HEK293 (cell line): Measurements from ENCODE around the gene LILRB3.

Experiments used
- CTCF ChIA-PET: fragments of 350-600 bp; formaldehyde crosslinking; extraction: SDS; loops from one replicate; lab custom pipeline; 2021; ENCODE audit warnings: antibody characterized with exemption; lab: Yijun Ruan, JAX
- POLR2A ChIA-PET: fragments of 300-600 bp; formaldehyde crosslinking; extraction: SDS; loops from one replicate; lab custom pipeline; 2020; ENCODE audit warnings: antibody characterized with exemption, inconsistent platforms; lab: Yijun Ruan, JAX
- H3K27ac ChIP-seq: fragments of 200-500 bp; sonication (Bioruptor generic); 2 replicates; pipeline ENCODE4 v1.5.1; 2014; ENCODE audit warnings: low read depth, low read length, control low read depth, inconsistent platforms; ENCODE audit errors: extremely low read depth
- H3K36me3 ChIP-seq, 2 experiments: fragments of 200-500 bp in 1 of 2; sonication (Bioruptor generic) in 1 of 2; 1 replicate in 1 of 2; 2 replicates in 1 of 2; pipeline ENCODE4 v1.5.1; 2014 to 2017; ENCODE audit warnings: inconsistent platforms in 2 of 2, low read length in 2 of 2; ENCODE audit not compliant: control insufficient read depth in 2 of 2, insufficient read depth in 1 of 2
- H3K4me1 ChIP-seq: fragments of 200-500 bp; sonication (Bioruptor generic); 2 replicates; pipeline ENCODE4 v1.5.1; 2014; ENCODE audit warnings: mild to moderate bottlenecking, low read length, inconsistent platforms; ENCODE audit not compliant: control insufficient read depth, insufficient read depth
- H3K4me3 ChIP-seq: 2 replicates; pipeline ENCODE4 v1.5.1; 2011; ENCODE audit warnings: low read depth, mild to moderate bottlenecking, control low read depth, low read length, moderate library complexity
- H3K9me3 ChIP-seq: fragments of 200-500 bp; sonication (Bioruptor generic); 2 replicates; pipeline ENCODE4 v1.5.1; 2014; ENCODE audit warnings: low read depth, low read length, inconsistent platforms; ENCODE audit not compliant: control insufficient read depth, insufficient read depth
- EGR2 ChIP-seq: fragments of 450-650 bp; formaldehyde crosslinking; IDR thresholded peaks from 2 replicates; pipeline ENCODE4 v1.5.1; 2016; ENCODE audit warnings: low read depth, missing biosample characterization, missing genetic modification characterization
- HOXC10 ChIP-seq: sonication (generic); formaldehyde crosslinking; IDR thresholded peaks from 2 replicates; pipeline ENCODE4 v1.8.1; 2023; ENCODE audit warnings: mild to moderate bottlenecking, missing genetic modification reagents
- MZF1 ChIP-seq: fragments of 450-650 bp; formaldehyde crosslinking; IDR thresholded peaks from 2 replicates; pipeline ENCODE4 v1.5.1; 2017; ENCODE audit warnings: missing biosample characterization, missing genetic modification characterization, borderline replicate concordance
- SP3 ChIP-seq: fragments of 450-650 bp; formaldehyde crosslinking; IDR thresholded peaks from 2 replicates; pipeline ENCODE4 v1.5.1; 2016; ENCODE audit warnings: missing biosample characterization, missing genetic modification characterization
- TCF7L2 ChIP-seq: IDR thresholded peaks from 2 replicates; pipeline ENCODE4 v1.6.1; 2011; ENCODE audit warnings: low read depth, mild to moderate bottlenecking, inconsistent platforms, low read length, moderate library complexity, borderline replicate concordance
- YY2 ChIP-seq: fragments of 450-650 bp; formaldehyde crosslinking; IDR thresholded peaks from 2 replicates; pipeline ENCODE4 v1.5.1; 2016; ENCODE audit warnings: missing biosample characterization, missing genetic modification characterization
- ZBTB21 ChIP-seq: fragments of 450-650 bp; formaldehyde crosslinking; IDR thresholded peaks from 2 replicates; pipeline ENCODE4 v1.5.1; 2017; ENCODE audit warnings: missing biosample characterization, missing genetic modification characterization
- ZFP3 ChIP-seq: fragments of 450-650 bp; formaldehyde crosslinking; IDR thresholded peaks from 2 replicates; pipeline ENCODE4 v1.5.1; 2016; ENCODE audit warnings: low read depth, missing biosample characterization, missing genetic modification characterization
- ZNF10 ChIP-seq: fragments of 450-650 bp; formaldehyde crosslinking; IDR thresholded peaks from 2 replicates; pipeline ENCODE4 v1.5.1; 2017; ENCODE audit warnings: missing biosample characterization, missing genetic modification characterization
- ZNF132 ChIP-seq: fragments of 450-650 bp; formaldehyde crosslinking; IDR thresholded peaks from 2 replicates; pipeline ENCODE4 v1.5.1; 2017; ENCODE audit warnings: missing biosample characterization, missing genetic modification characterization, borderline replicate concordance
- ZNF214 ChIP-seq: fragments of 450-650 bp; formaldehyde crosslinking; IDR thresholded peaks from 2 replicates; pipeline ENCODE4 v1.5.1; 2017; ENCODE audit warnings: missing biosample characterization, mild to moderate bottlenecking, missing genetic modification characterization, borderline replicate concordance
- ZNF404 ChIP-seq: fragments of 450-650 bp; formaldehyde crosslinking; IDR thresholded peaks from 2 replicates; pipeline ENCODE4 v1.5.1; 2017; ENCODE audit warnings: missing biosample characterization, missing genetic modification characterization
- ZNF626 ChIP-seq: fragments of 450-650 bp; sonication (Bioruptor Pico); formaldehyde crosslinking; IDR thresholded peaks from 2 replicates; pipeline ENCODE4 v1.5.1; 2018; ENCODE audit warnings: missing biosample characterization, missing genetic modification characterization, inconsistent platforms
- ZNF776 ChIP-seq: fragments of 450-650 bp; formaldehyde crosslinking; IDR thresholded peaks from 2 replicates; pipeline ENCODE4 v1.5.0; 2017; ENCODE audit warnings: missing biosample characterization, missing genetic modification characterization, borderline replicate concordance
- TF ChIP-seq, protein P1 (sequence below): fragments of 450-650 bp; formaldehyde crosslinking; IDR thresholded peaks from 2 replicates; pipeline ENCODE4 v1.5.1; 2016; ENCODE audit warnings: missing biosample characterization, missing genetic modification characterization, borderline replicate concordance
- TF ChIP-seq, protein P2 (sequence below): fragments of 450-650 bp; formaldehyde crosslinking; IDR thresholded peaks from 2 replicates; pipeline ENCODE4 v1.5.1; 2017; ENCODE audit warnings: missing biosample characterization, missing genetic modification characterization
- TF ChIP-seq, protein P3 (sequence below): fragments of 450-650 bp; formaldehyde crosslinking; conservative IDR thresholded peaks from 2 replicates; pipeline ENCODE4 v1.5.1; 2016; ENCODE audit warnings: low read depth, missing biosample characterization, missing genetic modification characterization
- TF ChIP-seq, protein P4 (sequence below): fragments of 450-650 bp; formaldehyde crosslinking; IDR thresholded peaks from 2 replicates; pipeline ENCODE4 v1.5.1; 2016; ENCODE audit warnings: missing biosample characterization, missing genetic modification characterization

LILRB3 gene

DNA sequence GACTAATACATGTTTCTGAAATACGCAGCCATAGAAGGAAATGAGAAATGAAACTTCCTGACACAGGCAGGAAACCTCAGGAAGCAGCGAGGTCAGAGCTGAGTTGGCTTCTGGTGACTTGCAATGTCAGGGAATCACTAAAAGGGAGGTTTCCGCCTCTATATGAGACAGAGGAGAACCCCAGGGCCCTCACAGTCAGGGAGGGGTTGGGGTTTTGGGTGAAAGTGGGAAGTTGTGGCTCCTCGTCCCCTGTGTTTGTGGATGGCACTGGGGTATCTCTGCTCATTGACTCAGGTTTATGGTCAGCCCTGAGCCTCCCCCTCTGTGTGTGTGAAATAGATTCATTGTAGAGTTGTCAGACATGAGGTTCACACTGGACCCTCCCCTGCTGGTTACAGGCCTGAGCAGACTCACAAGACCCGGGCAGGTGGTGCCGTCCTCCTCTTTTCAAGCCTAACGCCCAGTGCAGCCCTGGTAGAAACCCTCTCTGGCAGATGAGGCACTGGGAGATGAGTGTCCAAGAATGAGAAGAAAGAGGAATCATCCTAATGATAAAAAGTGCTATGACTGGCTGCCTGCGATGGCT is 25.3 kb upstream of the LILRB3 start:
- CTCF ChIA-PET, result interaction anchor here (4.0 kb wide), 1 partner anchor 18 kb away, joined by 23 read pairs; no protein-coding TSS in a partner anchor
- POLR2A ChIA-PET, result no interaction called here

More for the DNA sequence above, 25.3 kb upstream of the LILRB3 start:
- Histone ChIP-seq H3K36me3 (no peaks in the 10 kb centered on the region), H3K4me3 (no peak overlapping the region), H3K9me3 (no peaks in the 10 kb centered on the region), H3K4me1 (no peaks in the 10 kb centered on the region), H3K27ac (no peak overlapping the region)
- TF ChIP-seq SP3 (tag by site-specific recombination) (no peak), ZNF776 (tag by site-specific recombination) (no peak), ZNF214 (no peak), ZNF404 (no peak), EGR2 (tag by site-specific recombination) (no peak), ZBTB21 (no peak), HOXC10 (CRISPR knock-in tag) (no peak), ZNF10 (tag by site-specific recombination) (no peak), MZF1 (tag by site-specific recombination) (no peak), YY2 (tag by site-specific recombination) (no peak), TCF7L2 (no peak), ZNF132 (tag by site-specific recombination) (no peak), ZFP3 (tag by site-specific recombination) (no peak), ZNF626 (tag by site-specific recombination) (no peak)
- TF ChIP-seq, protein P1, sequence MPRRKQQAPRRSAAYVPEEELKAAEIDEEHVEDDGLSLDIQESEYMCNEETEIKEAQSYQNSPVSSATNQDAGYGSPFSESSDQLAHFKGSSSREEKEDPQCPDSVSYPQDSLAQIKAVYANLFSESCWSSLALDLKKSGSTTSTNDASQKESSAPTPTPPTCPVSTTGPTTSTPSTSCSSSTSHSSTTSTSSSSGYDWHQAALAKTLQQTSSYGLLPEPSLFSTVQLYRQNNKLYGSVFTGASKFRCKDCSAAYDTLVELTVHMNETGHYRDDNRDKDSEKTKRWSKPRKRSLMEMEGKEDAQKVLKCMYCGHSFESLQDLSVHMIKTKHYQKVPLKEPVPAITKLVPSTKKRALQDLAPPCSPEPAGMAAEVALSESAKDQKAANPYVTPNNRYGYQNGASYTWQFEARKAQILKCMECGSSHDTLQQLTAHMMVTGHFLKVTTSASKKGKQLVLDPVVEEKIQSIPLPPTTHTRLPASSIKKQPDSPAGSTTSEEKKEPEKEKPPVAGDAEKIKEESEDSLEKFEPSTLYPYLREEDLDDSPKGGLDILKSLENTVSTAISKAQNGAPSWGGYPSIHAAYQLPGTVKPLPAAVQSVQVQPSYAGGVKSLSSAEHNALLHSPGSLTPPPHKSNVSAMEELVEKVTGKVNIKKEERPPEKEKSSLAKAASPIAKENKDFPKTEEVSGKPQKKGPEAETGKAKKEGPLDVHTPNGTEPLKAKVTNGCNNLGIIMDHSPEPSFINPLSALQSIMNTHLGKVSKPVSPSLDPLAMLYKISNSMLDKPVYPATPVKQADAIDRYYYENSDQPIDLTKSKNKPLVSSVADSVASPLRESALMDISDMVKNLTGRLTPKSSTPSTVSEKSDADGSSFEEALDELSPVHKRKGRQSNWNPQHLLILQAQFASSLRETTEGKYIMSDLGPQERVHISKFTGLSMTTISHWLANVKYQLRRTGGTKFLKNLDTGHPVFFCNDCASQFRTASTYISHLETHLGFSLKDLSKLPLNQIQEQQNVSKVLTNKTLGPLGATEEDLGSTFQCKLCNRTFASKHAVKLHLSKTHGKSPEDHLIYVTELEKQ (tag by site-specific recombination), result no peak
- TF ChIP-seq, protein P2, sequence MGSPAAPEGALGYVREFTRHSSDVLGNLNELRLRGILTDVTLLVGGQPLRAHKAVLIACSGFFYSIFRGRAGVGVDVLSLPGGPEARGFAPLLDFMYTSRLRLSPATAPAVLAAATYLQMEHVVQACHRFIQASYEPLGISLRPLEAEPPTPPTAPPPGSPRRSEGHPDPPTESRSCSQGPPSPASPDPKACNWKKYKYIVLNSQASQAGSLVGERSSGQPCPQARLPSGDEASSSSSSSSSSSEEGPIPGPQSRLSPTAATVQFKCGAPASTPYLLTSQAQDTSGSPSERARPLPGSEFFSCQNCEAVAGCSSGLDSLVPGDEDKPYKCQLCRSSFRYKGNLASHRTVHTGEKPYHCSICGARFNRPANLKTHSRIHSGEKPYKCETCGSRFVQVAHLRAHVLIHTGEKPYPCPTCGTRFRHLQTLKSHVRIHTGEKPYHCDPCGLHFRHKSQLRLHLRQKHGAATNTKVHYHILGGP (tag by site-specific recombination), result no peak
- TF ChIP-seq, protein P3, sequence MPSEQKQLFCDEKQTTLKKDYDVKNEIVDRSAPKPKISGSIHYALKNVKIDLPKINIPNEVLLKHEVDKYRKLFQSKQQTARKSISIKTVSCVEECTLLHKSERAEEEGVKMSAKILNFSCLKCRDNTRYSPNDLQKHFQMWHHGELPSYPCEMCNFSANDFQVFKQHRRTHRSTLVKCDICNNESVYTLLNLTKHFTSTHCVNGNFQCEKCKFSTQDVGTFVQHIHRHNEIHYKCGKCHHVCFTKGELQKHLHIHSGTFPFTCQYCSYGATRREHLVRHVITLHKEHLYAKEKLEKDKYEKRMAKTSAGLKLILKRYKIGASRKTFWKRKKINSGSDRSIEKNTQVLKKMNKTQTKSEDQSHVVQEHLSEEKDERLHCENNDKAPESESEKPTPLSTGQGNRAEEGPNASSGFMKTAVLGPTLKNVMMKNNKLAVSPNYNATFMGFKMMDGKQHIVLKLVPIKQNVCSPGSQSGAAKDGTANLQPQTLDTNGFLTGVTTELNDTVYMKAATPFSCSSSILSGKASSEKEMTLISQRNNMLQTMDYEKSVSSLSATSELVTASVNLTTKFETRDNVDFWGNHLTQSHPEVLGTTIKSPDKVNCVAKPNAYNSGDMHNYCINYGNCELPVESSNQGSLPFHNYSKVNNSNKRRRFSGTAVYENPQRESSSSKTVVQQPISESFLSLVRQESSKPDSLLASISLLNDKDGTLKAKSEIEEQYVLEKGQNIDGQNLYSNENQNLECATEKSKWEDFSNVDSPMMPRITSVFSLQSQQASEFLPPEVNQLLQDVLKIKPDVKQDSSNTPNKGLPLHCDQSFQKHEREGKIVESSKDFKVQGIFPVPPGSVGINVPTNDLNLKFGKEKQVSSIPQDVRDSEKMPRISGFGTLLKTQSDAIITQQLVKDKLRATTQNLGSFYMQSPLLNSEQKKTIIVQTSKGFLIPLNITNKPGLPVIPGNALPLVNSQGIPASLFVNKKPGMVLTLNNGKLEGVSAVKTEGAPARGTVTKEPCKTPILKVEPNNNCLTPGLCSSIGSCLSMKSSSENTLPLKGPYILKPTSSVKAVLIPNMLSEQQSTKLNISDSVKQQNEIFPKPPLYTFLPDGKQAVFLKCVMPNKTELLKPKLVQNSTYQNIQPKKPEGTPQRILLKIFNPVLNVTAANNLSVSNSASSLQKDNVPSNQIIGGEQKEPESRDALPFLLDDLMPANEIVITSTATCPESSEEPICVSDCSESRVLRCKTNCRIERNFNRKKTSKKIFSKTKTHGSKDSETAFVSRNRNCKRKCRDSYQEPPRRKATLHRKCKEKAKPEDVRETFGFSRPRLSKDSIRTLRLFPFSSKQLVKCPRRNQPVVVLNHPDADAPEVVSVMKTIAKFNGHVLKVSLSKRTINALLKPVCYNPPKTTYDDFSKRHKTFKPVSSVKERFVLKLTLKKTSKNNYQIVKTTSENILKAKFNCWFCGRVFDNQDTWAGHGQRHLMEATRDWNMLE (tag by site-specific recombination), result no peak
- TF ChIP-seq, protein P4, sequence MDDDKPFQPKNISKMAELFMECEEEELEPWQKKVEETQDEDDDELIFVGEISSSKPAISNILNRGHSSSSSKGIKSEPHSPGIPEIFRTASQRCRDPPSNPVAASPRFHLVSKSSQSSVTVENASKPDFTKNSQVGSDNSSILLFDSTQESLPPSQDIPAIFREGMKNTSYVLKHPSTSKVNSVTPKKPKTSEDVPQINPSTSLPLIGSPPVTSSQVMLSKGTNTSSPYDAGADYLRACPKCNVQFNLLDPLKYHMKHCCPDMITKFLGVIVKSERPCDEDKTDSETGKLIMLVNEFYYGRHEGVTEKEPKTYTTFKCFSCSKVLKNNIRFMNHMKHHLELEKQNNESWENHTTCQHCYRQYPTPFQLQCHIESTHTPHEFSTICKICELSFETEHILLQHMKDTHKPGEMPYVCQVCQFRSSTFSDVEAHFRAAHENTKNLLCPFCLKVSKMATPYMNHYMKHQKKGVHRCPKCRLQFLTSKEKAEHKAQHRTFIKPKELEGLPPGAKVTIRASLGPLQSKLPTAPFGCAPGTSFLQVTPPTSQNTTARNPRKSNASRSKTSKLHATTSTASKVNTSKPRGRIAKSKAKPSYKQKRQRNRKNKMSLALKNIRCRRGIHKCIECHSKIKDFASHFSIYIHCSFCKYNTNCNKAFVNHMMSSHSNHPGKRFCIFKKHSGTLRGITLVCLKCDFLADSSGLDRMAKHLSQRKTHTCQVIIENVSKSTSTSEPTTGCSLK, result no peak
